ENCODE measurements around the gene KRT80. TPM values are rescaled to one million over a fixed set of nuclear protein-coding genes. Genes with fewer than 3 reads are reported as not detected.
A peak's percentile ranks its signal among the peaks of the same experiment; 100 is the strongest.
"Not testable (repeated sequence)": the region's sequence is repeated elsewhere in the genome, so short reads cannot be mapped to it uniquely, and the experiment has no call there.

Gene KRT80
- under 0.01 and 1.5 TPM in 2 replicates for total RNA-seq (2012; rRNA removed)

GRCh38 chr12:52191841-52192791 is at the start of gene KRT80:
Gene KRT80 (minus strand): TSS chr12:52192014. CDS start chr12:52191902, 112 bp downstream.
- H3K4me1 ChIP-seq (ENCODE audit: control insufficient read depth, insufficient read depth, low read length) = peaks cover 68% of the 10 kb centered on the region
- peak within 1 kb of the TSS; percentile 75 for H3K9ac ChIP-seq (ENCODE audit: low read depth, low read length)
- no peaks in the 10 kb centered on the region for H3K27me3 ChIP-seq (ENCODE audit: control insufficient read depth, insufficient read depth, low read length)
- H3K4me2 ChIP-seq (ENCODE audit: low read length) = peak within 1 kb of the TSS; percentile 58
- peak within 1 kb of the TSS; percentile 26 for H3K4me3 ChIP-seq (ENCODE audit: low read length)
- H3K36me3 ChIP-seq (ENCODE audit: insufficient read depth, low read length) = no peaks in the 10 kb centered on the region
- H3K9me3 ChIP-seq (replicated peaks; ENCODE audit: low read length) = no peaks in the 10 kb centered on the region

- Histone ChIP-seq H3K27me3 (ENCODE audit: control insufficient read depth, insufficient read depth, low read length) (no peaks in the 10 kb centered on the region), H3K9me3 (replicated peaks; ENCODE audit: low read length) (no peaks in the 10 kb centered on the region), H3K9ac (ENCODE audit: low read depth, low read length) (no peak overlapping the region), H3K4me3 (ENCODE audit: low read length) (no peak overlapping the region), H3K36me3 (ENCODE audit: insufficient read depth, low read length) (no peaks in the 10 kb centered on the region), H3K4me2 (ENCODE audit: low read length) (no peak overlapping the region), H3K4me1 (ENCODE audit: control insufficient read depth, insufficient read depth, low read length) (peaks cover 44% of the 10 kb centered on the region)
Measured at GRCh38 chr12:52241205-52241842, 49.5 kb upstream of the KRT80 start.

- H3K27me3 ChIP-seq (ENCODE audit: control insufficient read depth, insufficient read depth, low read length); H3K4me2 ChIP-seq (ENCODE audit: low read length); H3K4me3 ChIP-seq (ENCODE audit: low read length); H3K9ac ChIP-seq (ENCODE audit: low read depth, low read length); H3K36me3 ChIP-seq (ENCODE audit: insufficient read depth, low read length); H3K9me3 ChIP-seq (replicated peaks; ENCODE audit: low read length): not testable (repeated sequence)
- peaks cover 41% of the 10 kb centered on the region for H3K4me1 ChIP-seq (ENCODE audit: control insufficient read depth, insufficient read depth, low read length)
Measured at GRCh38 chr12:52240247-52240646, 48.4 kb upstream of the KRT80 start.

GRCh38 chr12:52239767-52240166 is 48.0 kb upstream of the KRT80 start:
- Histone ChIP-seq H3K9ac (ENCODE audit: low read depth, low read length) (no peak overlapping the region), H3K27me3 (ENCODE audit: control insufficient read depth, insufficient read depth, low read length) (no peaks in the 10 kb centered on the region), H3K36me3 (ENCODE audit: insufficient read depth, low read length) (no peaks in the 10 kb centered on the region), H3K4me2 (ENCODE audit: low read length) (no peak overlapping the region), H3K4me3 (ENCODE audit: low read length) (no peak overlapping the region), H3K9me3 (replicated peaks; ENCODE audit: low read length) (no peaks in the 10 kb centered on the region), H3K4me1 (ENCODE audit: control insufficient read depth, insufficient read depth, low read length) (peaks cover 41% of the 10 kb centered on the region)

GRCh38 chr12:52238916-52239646 is 47.3 kb upstream of the KRT80 start:
- Histone ChIP-seq H3K4me3 (ENCODE audit: low read length) (no peak overlapping the region), H3K9me3 (replicated peaks; ENCODE audit: low read length) (no peaks in the 10 kb centered on the region), H3K4me2 (ENCODE audit: low read length) (no peak overlapping the region), H3K9ac (ENCODE audit: low read depth, low read length) (no peak overlapping the region), H3K4me1 (ENCODE audit: control insufficient read depth, insufficient read depth, low read length) (peaks cover 34% of the 10 kb centered on the region), H3K36me3 (ENCODE audit: insufficient read depth, low read length) (no peaks in the 10 kb centered on the region), H3K27me3 (ENCODE audit: control insufficient read depth, insufficient read depth, low read length) (no peaks in the 10 kb centered on the region)

- Histone ChIP-seq H3K9me3 (replicated peaks; ENCODE audit: low read length) (no peaks in the 10 kb centered on the region), H3K4me2 (ENCODE audit: low read length) (no peak overlapping the region), H3K4me1 (ENCODE audit: control insufficient read depth, insufficient read depth, low read length) (peaks cover 26% of the 10 kb centered on the region), H3K9ac (ENCODE audit: low read depth, low read length) (no peak overlapping the region), H3K4me3 (ENCODE audit: low read length) (no peak overlapping the region), H3K27me3 (ENCODE audit: control insufficient read depth, insufficient read depth, low read length) (no peaks in the 10 kb centered on the region), H3K36me3 (ENCODE audit: insufficient read depth, low read length) (no peaks in the 10 kb centered on the region)
Measured at GRCh38 chr12:52238207-52238840, 46.5 kb upstream of the KRT80 start.

- Histone ChIP-seq H3K9ac (ENCODE audit: low read depth, low read length) (no peak overlapping the region), H3K36me3 (ENCODE audit: insufficient read depth, low read length) (no peaks in the 10 kb centered on the region), H3K4me2 (ENCODE audit: low read length) (no peak overlapping the region), H3K4me1 (ENCODE audit: control insufficient read depth, insufficient read depth, low read length) (peaks cover 29% of the 10 kb centered on the region), H3K9me3 (replicated peaks; ENCODE audit: low read length) (no peaks in the 10 kb centered on the region), H3K4me3 (ENCODE audit: low read length) (no peak overlapping the region), H3K27me3 (ENCODE audit: control insufficient read depth, insufficient read depth, low read length) (no peaks in the 10 kb centered on the region)
Measured at GRCh38 chr12:52236386-52237050, 44.7 kb upstream of the KRT80 start.

GRCh38 chr12:52235822-52236361 is 44.1 kb upstream of the KRT80 start:
- peak overlapping the region; percentile 16 for H3K9ac ChIP-seq (ENCODE audit: low read depth, low read length)
- no peaks in the 10 kb centered on the region for H3K27me3 ChIP-seq (ENCODE audit: control insufficient read depth, insufficient read depth, low read length)
- no peaks in the 10 kb centered on the region for H3K9me3 ChIP-seq (replicated peaks; ENCODE audit: low read length)

GRCh38 chr12:52235001-52235764 is 43.4 kb upstream of the KRT80 start:
- H3K9me3 ChIP-seq (replicated peaks; ENCODE audit: low read length) = no peaks in the 10 kb centered on the region
- H3K36me3 ChIP-seq (ENCODE audit: insufficient read depth, low read length) = no peaks in the 10 kb centered on the region
- H3K4me1 ChIP-seq (ENCODE audit: control insufficient read depth, insufficient read depth, low read length) = peaks cover 34% of the 10 kb centered on the region
- H3K9ac ChIP-seq (ENCODE audit: low read depth, low read length) = peak overlapping the region; percentile 16
- H3K4me2 ChIP-seq (ENCODE audit: low read length) = no peak overlapping the region
- no peak overlapping the region for H3K4me3 ChIP-seq (ENCODE audit: low read length)
- H3K27me3 ChIP-seq (ENCODE audit: control insufficient read depth, insufficient read depth, low read length) = no peaks in the 10 kb centered on the region

More at GRCh38 chr12:52235822-52236361, 44.1 kb upstream of the KRT80 start:
- Histone ChIP-seq H3K4me1 (ENCODE audit: control insufficient read depth, insufficient read depth, low read length) (peaks cover 29% of the 10 kb centered on the region), H3K4me2 (ENCODE audit: low read length) (no peak overlapping the region), H3K4me3 (ENCODE audit: low read length) (no peak overlapping the region), H3K36me3 (ENCODE audit: insufficient read depth, low read length) (no peaks in the 10 kb centered on the region)

GRCh38 chr12:52234223-52234810 is 42.5 kb upstream of the KRT80 start:
- Histone ChIP-seq H3K9me3 (replicated peaks; ENCODE audit: low read length) (no peaks in the 10 kb centered on the region), H3K4me1 (ENCODE audit: control insufficient read depth, insufficient read depth, low read length) (peaks cover 43% of the 10 kb centered on the region), H3K4me2 (ENCODE audit: low read length) (no peak overlapping the region), H3K4me3 (ENCODE audit: low read length) (no peak overlapping the region), H3K27me3 (ENCODE audit: control insufficient read depth, insufficient read depth, low read length) (no peaks in the 10 kb centered on the region), H3K36me3 (ENCODE audit: insufficient read depth, low read length) (no peaks in the 10 kb centered on the region), H3K9ac (ENCODE audit: low read depth, low read length) (no peak overlapping the region)
